Measurements from ENCODE around the gene NEXN. TPM values are rescaled to one million over a fixed set of nuclear protein-coding genes. Genes with fewer than 3 reads are reported as not detected.

NEXN gene
- total and polyA plus RNA-seq, 4 donors, result 0.51 to 2.4 (median 1.7) TPM

GRCh38 chr1:77845951-77846350 lies 42.5 kb upstream of the NEXN start:
- Histone ChIP-seq H3K4me3 (ENCODE audit: low read depth in 1 of 3, low read length in 3 of 3) (no peak overlapping the region), H3K27ac (ENCODE audit: low read depth in 1 of 2, low read length in 2 of 2) (no peak overlapping the region), H3K27me3 (ENCODE audit: control insufficient read depth in 4 of 4, insufficient read depth in 4 of 4, low read length in 3 of 4) (no peaks in the 10 kb centered on the region), H3K9me3 (ENCODE audit: control insufficient read depth in 4 of 4, low read length in 3 of 4) (no peaks in the 10 kb centered on the region), H3K4me1 (ENCODE audit: control insufficient read depth in 4 of 4, insufficient read depth in 4 of 4, low read length in 3 of 4) (no peaks in the 10 kb centered on the region), H3K36me3 (ENCODE audit: control insufficient read depth in 4 of 4, insufficient read depth in 3 of 4, low read depth in 1 of 4, low read length in 3 of 4) (peaks cover 0 to 6% (median under 1%) of the 10 kb centered on the region in 4 donors), H3K9ac (ENCODE audit: low read depth in 1 of 2, low read length in 2 of 2) (no peak overlapping the region)
- whole genome bisulfite sequencing, result 97% methylated on average over 1 of the region's 1 CpG
- no peak for TF ChIP-seq SP1 (IDR thresholded peaks at IDR 0.05)
- no peak for TF ChIP-seq CTCF (IDR thresholded peaks at IDR 0.05; ENCODE audit: low read depth, low read length, missing input control)
- TF ChIP-seq NR2F2 (IDR thresholded peaks at IDR 0.05), result no peak
- no peak for TF ChIP-seq FOXA1 (IDR thresholded peaks at IDR 0.05)
- no peak for TF ChIP-seq JUND (IDR thresholded peaks at IDR 0.05)
- TF ChIP-seq RXRA (IDR thresholded peaks at IDR 0.05), result no peak
- no peak for TF ChIP-seq ATF3 (IDR thresholded peaks at IDR 0.05)
- TF ChIP-seq FOXA2 (IDR thresholded peaks at IDR 0.05), result no peak
- TF ChIP-seq ZBTB33 (IDR thresholded peaks at IDR 0.05), result no peak
- TF ChIP-seq TAF1 (conservative IDR thresholded peaks at IDR 0.05), result no peak
- TF ChIP-seq EGR1 (IDR thresholded peaks at IDR 0.05; ENCODE audit: low read depth in 2 of 2), result no peak
- TF ChIP-seq RAD21 (IDR thresholded peaks at IDR 0.05), result no peak
- TF ChIP-seq REST (IDR thresholded peaks at IDR 0.05), result no peak
- TF ChIP-seq YY1 (IDR thresholded peaks at IDR 0.05), result no peak
- TF ChIP-seq MAX (IDR thresholded peaks at IDR 0.05), result no peak
- no peak for TF ChIP-seq GABPA (IDR thresholded peaks at IDR 0.05 in 1 of 2, conservative IDR thresholded peaks at IDR 0.05 in 1 of 2)
- DNase-seq (ENCODE audit: low spot score), result no peak

DNA sequence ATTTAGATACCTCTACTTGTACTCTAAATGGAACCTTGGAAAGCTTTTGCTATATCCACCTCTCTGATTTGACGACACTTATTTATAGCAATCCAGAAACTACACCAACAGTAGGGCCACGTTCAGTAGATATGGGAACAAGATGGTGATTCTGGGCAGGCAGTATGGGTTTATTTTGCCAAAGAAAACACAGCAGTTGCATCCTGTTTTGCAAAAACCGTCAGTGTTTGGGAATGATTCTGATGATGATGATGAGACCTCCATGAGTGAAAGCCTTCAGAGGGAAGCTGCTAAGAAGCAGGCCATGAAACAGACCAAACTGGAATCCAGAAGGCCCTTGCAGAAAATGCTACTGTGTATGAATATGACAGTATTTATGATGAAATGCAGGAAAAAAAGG lies 41.5 kb upstream of the NEXN start:
- H3K4me1 ChIP-seq (ENCODE audit: control insufficient read depth in 4 of 4, insufficient read depth in 4 of 4, low read length in 3 of 4), result no peaks in the 10 kb centered on the region
- no peak overlapping the region for H3K9ac ChIP-seq (ENCODE audit: low read depth in 1 of 2, low read length in 2 of 2)
- no peaks in the 10 kb centered on the region for H3K27me3 ChIP-seq (ENCODE audit: control insufficient read depth in 4 of 4, insufficient read depth in 4 of 4, low read length in 3 of 4)
- no peak for DNase-seq (ENCODE audit: low spot score)
- TF ChIP-seq EGR1 (IDR thresholded peaks at IDR 0.05; ENCODE audit: low read depth in 2 of 2) (no peak), FOXA1 (IDR thresholded peaks at IDR 0.05) (no peak), MAX (IDR thresholded peaks at IDR 0.05) (no peak), SP1 (IDR thresholded peaks at IDR 0.05) (no peak), HNF4G (IDR thresholded peaks at IDR 0.05) (no peak), RXRA (IDR thresholded peaks at IDR 0.05) (no peak), TAF1 (conservative IDR thresholded peaks at IDR 0.05) (no peak), YY1 (IDR thresholded peaks at IDR 0.05) (no peak), FOXA2 (IDR thresholded peaks at IDR 0.05) (no peak), ATF3 (IDR thresholded peaks at IDR 0.05) (no peak)
- H3K36me3 ChIP-seq (ENCODE audit: control insufficient read depth in 4 of 4, insufficient read depth in 3 of 4, low read depth in 1 of 4, low read length in 3 of 4), result peaks cover 0 to 6% (median under 1%) of the 10 kb centered on the region in 4 donors
- H3K4me3 ChIP-seq (ENCODE audit: low read depth in 1 of 3, low read length in 3 of 3), result no peak overlapping the region
- 83% methylated on average over 3 of the region's 3 CpGs for WGBS
- no peaks in the 10 kb centered on the region for H3K9me3 ChIP-seq (ENCODE audit: control insufficient read depth in 4 of 4, low read length in 3 of 4)
- no peak overlapping the region for H3K27ac ChIP-seq (ENCODE audit: low read depth in 1 of 2, low read length in 2 of 2)

All from liver (tissue), 9 donors.